ENCODE results near the gene TAF4. TPM values are rescaled to one million over a fixed set of nuclear protein-coding genes. Genes with fewer than 3 reads are reported as not detected.
"Not testable (repeated sequence)": the region's sequence is repeated elsewhere in the genome, so short reads cannot be mapped to it uniquely, and the experiment has no call there.

TAF4 gene
- total RNA-seq, result 6.5 TPM

- DNase-seq (ENCODE audit: low spot score in 2 of 2) (peak; percentile 98 to 99), FAIRE-seq (no peak)
Observed at GRCh38 chr20:62065674-62066338, at the start of gene TAF4. TSS of gene TAF4 (minus strand) at chr20:62065881. CDS start at chr20:62065810, 71 bp downstream.

GRCh38 chr20:62114894-62115293 is 49.2 kb upstream of the TAF4 start:
- FAIRE-seq (no peak), DNase-seq (ENCODE audit: low spot score in 2 of 2) (no peak)

GRCh38 chr20:62112368-62112767 is 46.7 kb upstream of the TAF4 start:
- DNase-seq (ENCODE audit: low spot score in 2 of 2) (no peak), FAIRE-seq (no peak)

- FAIRE-seq, result no peak
Observed at GRCh38 chr20:62111148-62111547, 45.5 kb upstream of the TAF4 start.

GRCh38 chr20:62105592-62105991 is 39.9 kb upstream of the TAF4 start:
- DNase-seq (ENCODE audit: low spot score in 2 of 2), result no peak
- no peak for FAIRE-seq

More at GRCh38 chr20:62111148-62111547, 45.5 kb upstream of the TAF4 start:
- no peak for DNase-seq (ENCODE audit: low spot score in 2 of 2)

GRCh38 chr20:62104791-62105345 is 39.2 kb upstream of the TAF4 start:
- FAIRE-seq, result no peak
- DNase-seq (ENCODE audit: low spot score in 2 of 2), result no peak

GRCh38 chr20:62104234-62104789 is 38.6 kb upstream of the TAF4 start:
- DNase-seq (ENCODE audit: low spot score in 2 of 2) (no peak), FAIRE-seq (no peak)

GRCh38 chr20:62103508-62104233 is 38.0 kb upstream of the TAF4 start:
- DNase-seq (ENCODE audit: low spot score in 2 of 2), result no peak
- no peak for FAIRE-seq

- FAIRE-seq (no peak), DNase-seq (ENCODE audit: low spot score in 2 of 2) (no peak)
Observed at GRCh38 chr20:62101078-62101477, 35.4 kb upstream of the TAF4 start.

GRCh38 chr20:62097881-62098407 is 32.3 kb upstream of the TAF4 start:
- DNase-seq (ENCODE audit: low spot score in 2 of 2) (no peak), FAIRE-seq (no peak)

- FAIRE-seq (no peak), DNase-seq (ENCODE audit: low spot score in 2 of 2) (no peak)
Observed at GRCh38 chr20:62096421-62097380, 31.0 kb upstream of the TAF4 start.

- FAIRE-seq (no peak), DNase-seq (ENCODE audit: low spot score in 2 of 2) (no peak)
Observed at GRCh38 chr20:62089393-62089792, 23.7 kb upstream of the TAF4 start.

GRCh38 chr20:62088258-62089127 is 22.8 kb upstream of the TAF4 start:
- FAIRE-seq, result no peak
- no peak for DNase-seq (ENCODE audit: low spot score in 2 of 2)

GRCh38 chr20:62087632-62088031 is 22.0 kb upstream of the TAF4 start:
- DNase-seq (ENCODE audit: low spot score in 2 of 2) (no peak), FAIRE-seq (no peak)

GRCh38 chr20:62087227-62087626 is 21.5 kb upstream of the TAF4 start:
- FAIRE-seq (no peak), DNase-seq (ENCODE audit: low spot score in 2 of 2) (no peak)

GRCh38 chr20:62085206-62085605 is 19.5 kb upstream of the TAF4 start:
- FAIRE-seq (no peak), DNase-seq (ENCODE audit: low spot score in 2 of 2) (no peak)

GRCh38 chr20:62084224-62084623 is 18.5 kb upstream of the TAF4 start:
- DNase-seq (ENCODE audit: low spot score in 2 of 2); FAIRE-seq: not testable (repeated sequence)

GRCh38 chr20:62083312-62083711 is 17.6 kb upstream of the TAF4 start:
- DNase-seq (ENCODE audit: low spot score in 2 of 2) (no peak), FAIRE-seq (no peak)

All from frontal cortex (tissue), 4 donors.